B cell (primary cell): ENCODE data around the gene PDZD4. TPM values are rescaled to one million over a fixed set of nuclear protein-coding genes. Genes with fewer than 3 reads are reported as not detected.

Experiments
- ATAC-seq: fragments of 200-7000 bp; cut with Tn5 transposase; one replicate; pipeline ENCODE4 v1.10.0; 2021; ENCODE audit warnings: low read depth, mild to moderate bottlenecking, moderate number of reproducible peaks, moderate library complexity
- CTCF ChIA-PET: fragments of 350-600 bp; sonication (Branson Sonifier 250); formaldehyde crosslinking; loops from one replicate; lab custom pipeline; 2021; ENCODE audit warnings: antibody characterized with exemption, inconsistent platforms; lab: Charles Lee
- POLR2A ChIA-PET: fragments of 350-600 bp; sonication (Branson Sonifier 250); formaldehyde crosslinking; loops from one replicate; lab custom pipeline; 2021; ENCODE audit warnings: antibody characterized with exemption; lab: Charles Lee
- DNase-seq: peaks from one replicate; pipeline ENCODE4 v3.0.0; 2013
- H2AFZ ChIP-seq: 2 replicates; pipeline ENCODE4 v1.6.1; 2012; ENCODE audit warnings: mild to moderate bottlenecking, low read depth, low read length; ENCODE audit not compliant: insufficient read depth, poor library complexity, severe bottlenecking
- H3K27ac ChIP-seq, 2 donors: 1 replicate in 1 of 2; 2 replicates in 1 of 2; pipeline ENCODE4 v1.5.1; 2012 to 2013; ENCODE audit warnings: low read length in 2 of 2, mild to moderate bottlenecking in 2 of 2, moderate library complexity in 1 of 2
- H3K27me3 ChIP-seq, 4 experiments: fragments of 200-600 bp in 1 of 4; sonication (generic) in 1 of 4; replicated peaks in 1 of 4; 1 replicate in 2 of 4; 2 replicates in 2 of 4; pipeline versions ENCODE4 v1.6.1 to v1.7.0; 2013 to 2016; ENCODE audit warnings: low read length in 3 of 4, mild to moderate bottlenecking in 2 of 4, mixed read lengths in 1 of 4, moderate library complexity in 1 of 4; ENCODE audit not compliant: insufficient read depth in 4 of 4, control insufficient read depth in 3 of 4; ENCODE audit errors: control extremely low read depth in 1 of 4
- H3K36me3 ChIP-seq, 2 experiments: replicated peaks in 1 of 2; 1 replicate in 1 of 2; 2 replicates in 1 of 2; pipeline versions ENCODE4 v1.6.1 to v1.7.1; 2013; ENCODE audit warnings: low read length in 1 of 2; ENCODE audit not compliant: insufficient read depth in 2 of 2, control insufficient read depth in 1 of 2; ENCODE audit errors: control extremely low read depth in 1 of 2, extremely low read depth in 1 of 2
- H3K4me1 ChIP-seq, 2 donors: fragments of 200-600 bp in 1 of 2; sonication (generic) in 1 of 2; 1 replicate in 1 of 2; 2 replicates in 1 of 2; pipeline versions ENCODE4 v1.5.1 to v1.6.1; 2013 to 2017; ENCODE audit warnings: low read length in 2 of 2; ENCODE audit not compliant: control insufficient read depth in 2 of 2, insufficient read depth in 2 of 2
- H3K4me2 ChIP-seq: replicated peaks from 2 replicates; pipeline ENCODE3; 2012; ENCODE audit warnings: mild to moderate bottlenecking, low read depth, low read length; ENCODE audit not compliant: poor library complexity, severe bottlenecking
- H3K4me3 ChIP-seq, 5 experiments: fragments of 200-600 bp in 1 of 5; sonication (generic) in 1 of 5; 1 replicate in 3 of 5; 2 replicates in 2 of 5; pipeline versions ENCODE4 v1.5.1 to v1.7.0; 2011 to 2016; ENCODE audit warnings: low read length in 4 of 5, mild to moderate bottlenecking in 4 of 5, low read depth in 2 of 5, control low read depth in 1 of 5, moderate library complexity in 1 of 5; ENCODE audit not compliant: insufficient read depth in 1 of 5; ENCODE audit errors: control extremely low read depth in 1 of 5, extremely low read depth in 1 of 5
- H3K79me2 ChIP-seq: fragments of 200-600 bp; sonication (generic); one replicate; pipeline ENCODE4 v1.6.0; 2016; ENCODE audit warnings: low read length; ENCODE audit not compliant: control insufficient read depth, insufficient read depth
- H3K9ac ChIP-seq: fragments of 200-600 bp; sonication (generic); 2 replicates; pipeline ENCODE4 v1.6.1; 2017; ENCODE audit warnings: mild to moderate bottlenecking, low read length, moderate library complexity
- H3K9me3 ChIP-seq, 3 donors: one replicate each; pipeline versions ENCODE4 v1.6.1 to v1.7.1; 2013; ENCODE audit warnings: low read length in 2 of 3; ENCODE audit not compliant: control insufficient read depth in 2 of 3, insufficient read depth in 1 of 3; ENCODE audit errors: control extremely low read depth in 1 of 3
- H4K20me1 ChIP-seq: 2 replicates; pipeline ENCODE4 v1.6.0; 2012; ENCODE audit warnings: mild to moderate bottlenecking, low read length; ENCODE audit not compliant: insufficient read depth, control insufficient read depth, poor library complexity, severe bottlenecking
- H3K27ac Mint-ChIP-seq: one replicate; pipeline ENCODE4 v1.8.0; 2021; ENCODE audit warnings: mixed read lengths
- H3K27me3 Mint-ChIP-seq: one replicate; pipeline ENCODE4 v1.8.0; 2021; ENCODE audit warnings: mixed read lengths
- H3K4me1 Mint-ChIP-seq: one replicate; pipeline ENCODE4 v1.8.0; 2021; ENCODE audit warnings: mixed read lengths
- H3K4me3 Mint-ChIP-seq: one replicate; pipeline ENCODE4 v1.8.0; 2021; ENCODE audit warnings: mixed read lengths
- H3K9me3 Mint-ChIP-seq: one replicate; pipeline ENCODE4 v1.8.0; 2022; ENCODE audit warnings: mixed read lengths; ENCODE audit not compliant: insufficient read depth
- EZH2 ChIP-seq: IDR thresholded peaks from 2 replicates; pipeline ENCODE4 v1.6.1; 2012; ENCODE audit warnings: borderline replicate concordance, low read depth, mild to moderate bottlenecking, moderate library complexity, low read length; ENCODE audit not compliant: insufficient read depth, poor library complexity, severe bottlenecking
- WGBS: methylation state at CpG from one replicate; pipeline ENCODE4 v1.1.5; 2013; ENCODE audit warnings: missing lambda C conversion rate; ENCODE audit not compliant: insufficient coverage; 5-methylcytosine and 5-hydroxymethylcytosine counted together
- intact Hi-C: fragments of 100-400 bp; cut with micrococcal nuclease; formaldehyde crosslinking; loops from one replicate; pipeline ENCODE4 v1.10.0; 2022
- polyA plus RNA-seq: library from polyadenylated mRNA; depleted of rRNA; stranded (reverse); fragments of >200 nt; gene quantifications from 2 replicates; pipeline ENCODE4 v1.2.3, GENCODE V29; 2012
- total RNA-seq, 2 donors: library from RNA; stranded (reverse); fragments of 120-200 nt in 1 of 2; gene quantifications; 1 replicate in 1 of 2; 2 replicates in 1 of 2; pipeline versions ENCODE4 v1.2.3 to v1.2.4, GENCODE V29; 2013 to 2022
- TF ChIP-seq, protein P1 (sequence below): fragments of 200-600 bp; IDR thresholded peaks from one replicate; pipeline ENCODE4 v1.8.0; 2022; ENCODE audit warnings: antibody characterized with exemption, mild to moderate bottlenecking

PDZD4 gene
- total and polyA plus RNA-seq, 2 donors (not counting 1 experiment from before 2014, with no cell fraction given), result 0.36 TPM; not detected in 1

DNA sequence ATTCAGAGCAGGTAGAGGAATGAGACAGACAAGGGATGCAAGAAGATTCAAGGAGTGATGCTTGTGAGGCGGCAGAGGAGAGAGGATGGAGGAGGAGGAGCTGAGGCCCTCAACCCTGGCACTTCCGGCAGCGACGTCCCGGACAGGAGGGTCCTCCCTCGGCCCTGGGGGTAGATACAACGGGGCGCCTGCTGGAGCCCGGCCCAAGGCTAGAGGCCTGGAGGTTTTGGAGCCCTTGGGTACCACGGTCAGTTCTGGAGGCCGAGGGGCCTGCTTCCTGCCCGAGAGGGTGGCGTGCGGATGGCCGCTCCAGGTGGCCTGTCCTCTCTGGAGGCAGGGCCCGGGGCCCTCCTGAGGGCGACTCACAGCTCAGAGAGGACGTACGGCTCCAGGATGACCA is 22.4 kb downstream of the PDZD4 start:
- TF ChIP-seq, protein P1, sequence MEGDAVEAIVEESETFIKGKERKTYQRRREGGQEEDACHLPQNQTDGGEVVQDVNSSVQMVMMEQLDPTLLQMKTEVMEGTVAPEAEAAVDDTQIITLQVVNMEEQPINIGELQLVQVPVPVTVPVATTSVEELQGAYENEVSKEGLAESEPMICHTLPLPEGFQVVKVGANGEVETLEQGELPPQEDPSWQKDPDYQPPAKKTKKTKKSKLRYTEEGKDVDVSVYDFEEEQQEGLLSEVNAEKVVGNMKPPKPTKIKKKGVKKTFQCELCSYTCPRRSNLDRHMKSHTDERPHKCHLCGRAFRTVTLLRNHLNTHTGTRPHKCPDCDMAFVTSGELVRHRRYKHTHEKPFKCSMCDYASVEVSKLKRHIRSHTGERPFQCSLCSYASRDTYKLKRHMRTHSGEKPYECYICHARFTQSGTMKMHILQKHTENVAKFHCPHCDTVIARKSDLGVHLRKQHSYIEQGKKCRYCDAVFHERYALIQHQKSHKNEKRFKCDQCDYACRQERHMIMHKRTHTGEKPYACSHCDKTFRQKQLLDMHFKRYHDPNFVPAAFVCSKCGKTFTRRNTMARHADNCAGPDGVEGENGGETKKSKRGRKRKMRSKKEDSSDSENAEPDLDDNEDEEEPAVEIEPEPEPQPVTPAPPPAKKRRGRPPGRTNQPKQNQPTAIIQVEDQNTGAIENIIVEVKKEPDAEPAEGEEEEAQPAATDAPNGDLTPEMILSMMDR, result no peak
- no peak for TF ChIP-seq EZH2
- Mint-ChIP-seq H3K27me3 (peaks cover 7% of the 10 kb centered on the region), H3K4me3 (no peak overlapping the region), H3K9me3 (no peaks in the 10 kb centered on the region), H3K27ac (no peak overlapping the region), H3K4me1 (no peaks in the 10 kb centered on the region)
- H3K27ac ChIP-seq, result no peak overlapping the region
- CTCF ChIA-PET, result no interaction called here
- H3K36me3 ChIP-seq, result no peaks in the 10 kb centered on the region
- H3K9ac ChIP-seq, result no peak overlapping the region
- H3K27me3 ChIP-seq, result no peaks in the 10 kb centered on the region
- H3K4me2 ChIP-seq, result no peak overlapping the region
- H3K4me3 ChIP-seq, result no peak overlapping the region
- ATAC-seq, result no peak
- intact Hi-C loops, result no loop called here
- no peaks in the 10 kb centered on the region for H3K79me2 ChIP-seq
- 91% methylated on average over 12 of the region's 19 CpGs for WGBS
- no peak overlapping the region for H2AFZ ChIP-seq
- no peaks in the 10 kb centered on the region for H3K4me1 ChIP-seq
- POLR2A ChIA-PET, result no interaction called here
- no peak for DNase-seq
- no peaks in the 10 kb centered on the region for H3K9me3 ChIP-seq
- H4K20me1 ChIP-seq, result no peaks in the 10 kb centered on the region

DNA sequence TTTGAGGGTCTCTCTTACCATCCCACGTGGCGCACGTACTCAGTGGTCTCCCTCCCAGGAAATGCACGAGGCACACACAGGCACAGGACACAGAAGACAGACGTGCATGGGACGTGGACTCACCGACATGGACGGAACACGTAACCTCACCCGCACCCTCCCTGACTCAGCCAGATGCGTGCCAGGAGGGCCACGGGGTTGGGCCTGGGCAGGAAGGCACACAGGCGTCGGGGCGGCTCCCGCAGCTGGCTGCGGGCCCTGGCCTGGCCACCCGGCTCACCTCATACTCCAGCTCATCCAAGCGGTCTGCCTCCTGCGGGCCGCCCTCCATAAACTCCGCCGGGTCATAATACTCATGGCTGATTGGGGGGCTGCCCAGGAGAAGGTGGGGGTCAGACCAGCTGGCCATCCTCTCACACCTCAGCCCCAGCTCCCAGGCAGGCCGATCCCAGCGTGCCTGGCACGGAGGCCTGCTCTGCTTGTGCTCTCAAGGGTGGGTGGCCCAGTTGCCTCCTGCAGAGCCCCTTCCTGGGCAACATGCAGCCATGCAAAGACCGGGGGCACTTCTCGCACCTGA is 23.3 kb downstream of the PDZD4 start:
- Histone ChIP-seq H3K9me3 (no peaks in the 10 kb centered on the region), H4K20me1 (no peaks in the 10 kb centered on the region), H3K4me3 (no peak overlapping the region), H3K4me1 (no peaks in the 10 kb centered on the region), H3K27ac (no peak overlapping the region), H3K36me3 (no peaks in the 10 kb centered on the region), H3K9ac (no peak overlapping the region), H2AFZ (no peak overlapping the region), H3K4me2 (no peak overlapping the region), H3K79me2 (no peaks in the 10 kb centered on the region), H3K27me3 (no peaks in the 10 kb centered on the region)
- WGBS, result 93% methylated on average over 12 of the region's 28 CpGs
- ChIA-PET CTCF (no interaction called here), POLR2A (no interaction called here)
- Mint-ChIP-seq H3K4me1 (no peaks in the 10 kb centered on the region), H3K4me3 (no peak overlapping the region), H3K27ac (no peak overlapping the region), H3K27me3 (peaks cover 5% of the 10 kb centered on the region), H3K9me3 (no peaks in the 10 kb centered on the region)
- intact Hi-C loops, result no loop called here
- DNase-seq (no peak), ATAC-seq (no peak)
- TF ChIP-seq EZH2, result no peak
- TF ChIP-seq, protein P1, result no peak
